ENCODE measurements around the gene FGGY. TPM values are rescaled to one million over a fixed set of nuclear protein-coding genes. Genes with fewer than 3 reads are reported as not detected.
"Not testable (repeated sequence)": the region's sequence is repeated elsewhere in the genome, so short reads cannot be mapped to it uniquely, and the experiment has no call there.

Gene FGGY
- total and polyA plus RNA-seq, 8 donors, result 6.2 to 27.0 (median 16.0) TPM

DNA sequence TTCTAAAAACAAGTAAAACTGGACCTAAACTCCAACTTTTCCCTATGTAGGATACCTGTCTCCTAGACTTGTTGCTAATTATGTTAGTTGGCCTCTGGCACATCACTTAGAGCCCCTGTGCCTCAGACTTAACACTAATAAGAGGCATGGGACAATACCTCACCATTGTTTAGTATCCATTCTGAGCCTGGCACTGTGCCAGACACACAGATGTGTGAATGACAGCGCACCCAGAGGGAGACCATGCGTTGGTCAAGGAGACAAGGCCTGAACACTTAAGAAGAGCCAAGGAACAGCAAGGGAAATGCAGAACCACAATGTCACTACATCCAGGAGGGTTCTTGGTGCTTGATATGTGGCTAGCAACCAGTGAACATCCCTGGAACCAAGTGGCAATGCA is 189.1 kb downstream of the FGGY start:
- no peaks in the 10 kb centered on the region for H3K27me3 ChIP-seq
- intact Hi-C loops (cut with DNase I), result no loop called here
- no peaks in the 10 kb centered on the region for H3K36me3 ChIP-seq
- H3K4me3 ChIP-seq, result no peak overlapping the region
- TF ChIP-seq, protein P1, sequence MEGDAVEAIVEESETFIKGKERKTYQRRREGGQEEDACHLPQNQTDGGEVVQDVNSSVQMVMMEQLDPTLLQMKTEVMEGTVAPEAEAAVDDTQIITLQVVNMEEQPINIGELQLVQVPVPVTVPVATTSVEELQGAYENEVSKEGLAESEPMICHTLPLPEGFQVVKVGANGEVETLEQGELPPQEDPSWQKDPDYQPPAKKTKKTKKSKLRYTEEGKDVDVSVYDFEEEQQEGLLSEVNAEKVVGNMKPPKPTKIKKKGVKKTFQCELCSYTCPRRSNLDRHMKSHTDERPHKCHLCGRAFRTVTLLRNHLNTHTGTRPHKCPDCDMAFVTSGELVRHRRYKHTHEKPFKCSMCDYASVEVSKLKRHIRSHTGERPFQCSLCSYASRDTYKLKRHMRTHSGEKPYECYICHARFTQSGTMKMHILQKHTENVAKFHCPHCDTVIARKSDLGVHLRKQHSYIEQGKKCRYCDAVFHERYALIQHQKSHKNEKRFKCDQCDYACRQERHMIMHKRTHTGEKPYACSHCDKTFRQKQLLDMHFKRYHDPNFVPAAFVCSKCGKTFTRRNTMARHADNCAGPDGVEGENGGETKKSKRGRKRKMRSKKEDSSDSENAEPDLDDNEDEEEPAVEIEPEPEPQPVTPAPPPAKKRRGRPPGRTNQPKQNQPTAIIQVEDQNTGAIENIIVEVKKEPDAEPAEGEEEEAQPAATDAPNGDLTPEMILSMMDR (IDR thresholded peaks at IDR 0.05), result no peak
- no peak overlapping the region for H3K27ac ChIP-seq
- DNase-seq (no peak), FAIRE-seq (no peak), ATAC-seq (peak in 1 of 4 donors; percentile 29)
- H3K9me3 ChIP-seq, result no peaks in the 10 kb centered on the region
- H3K4me1 ChIP-seq, result no peaks in the 10 kb centered on the region
- WGBS, 2 donors, result 60 to 64% methylated on average over 2 of the region's 2 CpGs

DNA sequence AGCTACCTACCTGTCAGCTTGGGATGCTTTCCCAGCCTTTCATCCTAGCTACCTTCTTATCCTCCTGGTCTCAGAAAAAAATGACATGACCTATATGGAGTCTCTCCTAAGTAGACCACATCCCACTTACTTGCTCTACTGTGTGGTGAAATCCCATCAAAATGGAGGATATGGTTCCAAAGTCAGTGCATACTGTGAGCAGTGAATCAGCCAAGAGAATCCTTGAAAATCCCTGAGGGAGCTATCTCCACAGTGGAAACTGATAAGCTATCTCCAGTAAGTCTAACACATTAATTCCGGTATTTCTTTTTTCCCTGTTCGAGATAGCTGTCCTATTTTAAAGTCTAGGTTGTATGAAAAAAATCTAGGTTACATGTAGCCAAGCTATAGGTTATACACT is 189.7 kb downstream of the FGGY start:
- Histone ChIP-seq H3K9me3 (no peaks in the 10 kb centered on the region), H3K27ac (no peak overlapping the region), H3K27me3 (no peaks in the 10 kb centered on the region), H3K4me1 (no peaks in the 10 kb centered on the region), H3K36me3 (no peaks in the 10 kb centered on the region), H3K4me3 (no peak overlapping the region)
- no peak for DNase-seq
- WGBS, 2 donors, result 28 to 37% methylated on average over 2 of the region's 2 CpGs
- peak in 2 of 4 donors; percentile 30 to 49 for ATAC-seq
- TF ChIP-seq, protein P1 (IDR thresholded peaks at IDR 0.05), result no peak
- intact Hi-C loops (cut with DNase I), result no loop called here
- FAIRE-seq, result no peak

DNA sequence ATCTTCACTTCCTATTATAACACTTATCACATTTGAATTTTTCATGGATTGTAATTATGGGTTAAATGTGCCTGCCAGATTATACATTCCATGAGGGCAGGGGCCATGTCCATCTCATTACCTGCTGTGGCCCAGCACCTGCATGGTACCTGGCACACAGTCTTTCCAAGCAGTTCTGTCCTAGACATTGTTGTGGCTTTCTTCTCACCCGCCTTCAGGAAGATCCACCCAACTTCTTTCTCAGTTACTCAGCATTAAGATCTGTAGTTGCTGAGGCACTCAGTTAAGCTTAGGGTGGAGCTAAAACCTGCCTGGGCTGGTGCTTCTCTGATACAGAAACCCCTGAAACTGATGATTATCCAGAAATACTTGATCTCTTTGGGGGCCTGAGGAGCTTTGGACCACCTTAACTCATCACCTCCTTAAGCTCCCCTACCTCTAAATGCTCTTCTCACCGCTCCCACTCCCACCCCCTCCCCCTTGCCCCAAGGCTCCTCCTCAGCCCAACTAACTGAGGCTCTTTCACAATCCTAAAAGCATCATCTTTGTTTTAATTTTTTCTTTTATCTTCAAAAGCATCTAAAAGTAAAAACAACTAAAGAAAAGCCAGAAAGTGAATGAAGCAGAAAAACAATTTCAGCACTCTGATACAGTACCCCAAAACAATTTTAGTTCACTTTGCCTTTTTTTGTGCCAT is 190.6 kb downstream of the FGGY start:
- Histone ChIP-seq H3K27me3 (no peaks in the 10 kb centered on the region), H3K27ac (no peak overlapping the region), H3K36me3 (no peaks in the 10 kb centered on the region), H3K4me1 (no peaks in the 10 kb centered on the region), H3K9me3 (no peaks in the 10 kb centered on the region), H3K4me3 (no peak overlapping the region)
- FAIRE-seq, result no peak
- intact Hi-C loops (cut with DNase I), result no loop called here
- TF ChIP-seq, protein P1 (IDR thresholded peaks at IDR 0.05), result no peak
- WGBS, 2 donors, result 90% methylated on average over 2 of the region's 2 CpGs
- no peak for DNase-seq
- ATAC-seq, result peak in 2 of 4 donors; percentile 42 to 50

DNA sequence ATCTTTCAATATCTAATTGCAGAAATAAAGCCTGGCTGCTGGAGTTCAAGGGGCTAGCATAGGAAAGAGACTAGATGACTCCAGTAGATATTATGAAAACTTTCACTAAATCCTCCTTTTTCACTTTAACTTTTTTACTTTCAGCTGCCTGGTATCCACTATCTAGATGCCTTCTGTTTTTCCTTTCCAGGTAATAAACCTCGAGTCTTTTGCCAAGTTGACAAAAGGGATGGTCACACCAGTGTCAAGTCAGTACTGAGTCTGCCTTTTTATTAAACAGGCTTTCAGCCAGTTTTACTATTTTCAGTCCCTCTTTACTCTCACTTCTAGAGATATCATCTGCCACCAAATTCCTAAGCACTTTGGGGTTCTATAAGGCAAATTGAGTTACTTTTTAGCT is 195.6 kb downstream of the FGGY start:
- no peak for DNase-seq
- no peak for FAIRE-seq
- Histone ChIP-seq H3K4me1 (no peaks in the 10 kb centered on the region), H3K36me3 (no peaks in the 10 kb centered on the region), H3K4me3 (no peak overlapping the region), H3K9me3 (no peaks in the 10 kb centered on the region), H3K27ac (no peak overlapping the region), H3K27me3 (no peaks in the 10 kb centered on the region)
- intact Hi-C loops (cut with DNase I), result no loop called here
- TF ChIP-seq, protein P1 (IDR thresholded peaks at IDR 0.05), result no peak
- no peak for ATAC-seq
- 72 to 82% methylated on average over 1 of the region's 1 CpG for WGBS, 2 donors

DNA sequence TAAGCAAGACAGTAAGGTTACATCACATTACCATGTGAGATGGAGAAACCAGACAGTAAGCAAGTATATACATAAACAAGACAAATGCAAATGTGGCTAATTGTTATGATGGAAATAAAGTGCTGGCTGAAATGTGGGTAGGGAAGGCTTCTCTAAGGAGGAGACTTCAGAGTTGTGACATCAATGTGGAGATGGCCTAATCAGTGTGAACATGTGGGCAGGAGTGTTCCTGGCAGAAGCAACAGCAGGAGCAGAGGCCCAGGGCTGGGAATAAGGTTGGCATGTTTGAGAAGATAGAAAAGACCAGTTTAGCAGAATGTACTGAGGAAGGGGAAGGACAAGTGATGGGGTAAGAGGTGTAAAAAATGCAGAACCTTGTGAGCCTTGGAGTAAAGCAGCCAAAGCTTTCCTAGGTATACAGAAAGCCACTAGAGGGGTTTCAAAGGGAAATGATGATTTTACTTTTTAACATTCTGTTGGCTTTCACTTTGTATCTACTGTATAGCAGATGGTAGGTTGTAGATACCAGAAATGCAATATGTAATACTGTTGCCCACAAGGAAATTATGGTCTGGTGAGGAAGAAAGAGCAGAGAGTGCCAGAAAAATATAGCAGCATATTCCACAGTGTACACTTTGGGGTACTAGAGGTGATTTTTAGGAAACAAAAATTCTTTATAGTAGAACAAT is 197.4 kb downstream of the FGGY start:
- no peaks in the 10 kb centered on the region for H3K9me3 ChIP-seq
- no peak overlapping the region for H3K4me3 ChIP-seq
- no peak overlapping the region for H3K27ac ChIP-seq
- H3K27me3 ChIP-seq, result no peaks in the 10 kb centered on the region
- DNase-seq, result no peak
- no peak for ATAC-seq
- intact Hi-C loops (cut with DNase I), result no loop called here
- no peaks in the 10 kb centered on the region for H3K36me3 ChIP-seq
- TF ChIP-seq, protein P1 (IDR thresholded peaks at IDR 0.05), result no peak
- peaks cover 0 to 7% (median 0%) of the 10 kb centered on the region in 3 donors for H3K4me1 ChIP-seq
- FAIRE-seq, result no peak

DNA sequence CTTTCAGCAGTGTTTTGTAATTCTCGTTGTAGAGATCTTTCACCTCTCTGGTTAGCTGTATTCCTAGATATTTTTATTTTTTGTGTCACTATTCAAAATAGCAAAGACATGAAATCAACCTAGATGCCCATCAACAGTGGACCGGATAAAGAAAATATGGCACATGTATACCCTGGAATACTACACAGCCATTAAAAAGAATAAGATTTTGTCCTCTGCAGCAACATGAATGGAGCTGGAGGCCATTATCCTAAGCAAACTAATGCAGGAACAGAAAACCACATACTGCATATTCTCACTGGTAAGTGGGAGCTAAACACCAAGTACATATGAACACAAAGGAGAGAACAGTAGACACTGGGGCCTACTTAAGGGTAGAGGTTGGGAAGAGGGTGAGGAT is 199.3 kb downstream of the FGGY start:
- H3K9me3 ChIP-seq; H3K27ac ChIP-seq; H3K27me3 ChIP-seq; FAIRE-seq; H3K4me3 ChIP-seq; ATAC-seq; DNase-seq; H3K36me3 ChIP-seq; intact Hi-C loops (cut with DNase I): not testable (repeated sequence)
- 98 to 100% methylated on average over 2 of the region's 2 CpGs for WGBS, 2 donors
- peaks cover 0 to 15% (median 0%) of the 10 kb centered on the region in 3 donors for H3K4me1 ChIP-seq
